HG03159 (cell line): Measurements from ENCODE around the gene IMMP1L.
A peak's percentile ranks its signal among the peaks of the same experiment; 100 is the strongest.
"Not testable (repeated sequence)": the region's sequence is repeated elsewhere in the genome, so short reads cannot be mapped to it uniquely, and the experiment has no call there.

Experiments
- ATAC-seq: cut with Tn5 transposase; IDR thresholded peaks from one replicate; pipeline ENCODE4 v1.9.1; 2021; ENCODE audit warnings: mild to moderate bottlenecking, moderate library complexity; ENCODE audit not compliant: unreplicated experiment

Gene IMMP1L

DNA sequence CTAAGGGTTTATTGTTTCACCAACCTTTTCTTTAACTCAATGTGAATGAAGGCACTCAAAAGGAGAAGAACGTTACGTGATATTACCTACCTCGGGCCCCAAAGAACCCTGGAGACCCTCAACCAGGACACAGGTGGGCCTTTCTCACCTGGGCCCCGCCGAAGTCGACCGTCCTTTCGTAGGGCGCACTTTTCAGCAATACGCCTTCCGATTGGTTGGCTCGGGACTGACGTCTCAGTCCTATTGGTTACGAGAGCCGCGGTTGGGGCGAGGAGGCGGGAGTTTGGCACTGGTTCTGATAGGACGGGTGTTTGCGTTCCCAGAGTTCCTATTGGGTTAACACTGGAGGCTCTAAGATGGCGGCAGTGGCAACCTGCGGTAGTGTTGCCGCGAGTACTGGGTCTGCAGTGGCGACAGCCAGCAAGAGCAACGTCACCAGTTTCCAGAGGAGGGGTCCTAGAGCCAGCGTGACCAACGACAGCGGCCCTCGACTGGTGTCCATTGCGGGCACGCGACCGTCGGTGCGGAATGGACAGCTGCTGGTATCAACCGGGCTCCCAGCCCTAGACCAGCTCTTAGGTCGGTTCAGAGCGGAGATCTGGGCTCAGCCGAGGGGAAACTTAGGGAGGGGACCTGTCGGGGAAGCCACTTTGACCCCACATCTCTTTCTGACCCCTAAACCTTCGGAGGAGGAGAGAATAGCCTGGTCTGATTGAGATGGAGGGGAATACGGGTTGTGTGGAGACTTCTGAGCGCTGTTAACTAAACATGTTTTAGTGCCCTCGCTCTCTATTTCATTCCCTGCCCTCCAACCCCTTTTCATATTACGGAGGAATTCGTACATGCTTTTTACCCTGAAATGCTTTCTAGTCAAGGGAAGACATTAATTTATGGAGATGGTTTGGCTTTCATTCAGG is at the start of gene IMMP1L, which contains the start of gene ELP4:
Gene IMMP1L (minus strand): TSS at position 194 of the 917 bp plus-strand sequence. CDS start 46,346 bp downstream, outside the sequence.
Gene ELP4 (plus strand): TSS at position 339 of the 917 bp plus-strand sequence. CDS start 18 bp downstream, at position 357.
- peak; percentile 100 for ATAC-seq

DNA sequence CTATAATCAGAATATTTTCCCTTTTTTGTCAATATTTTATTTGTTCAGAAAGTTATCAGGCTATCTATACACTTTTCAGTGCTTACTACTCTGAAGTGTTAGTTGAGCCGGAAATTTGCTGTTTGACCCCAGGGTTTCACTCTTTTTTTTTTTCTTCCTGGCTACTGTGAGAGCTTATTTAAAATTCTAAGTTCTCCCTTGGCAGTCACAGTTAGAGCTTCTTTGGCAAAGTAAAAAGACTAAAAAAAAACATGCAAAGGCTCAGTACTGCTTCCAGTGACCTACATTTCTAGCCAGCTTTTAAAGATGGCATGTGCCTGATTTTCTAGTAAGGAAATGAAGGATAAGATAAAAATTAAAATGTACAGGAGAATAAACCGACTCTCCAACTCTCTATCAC is 48.6 kb upstream of the IMMP1L start:
- no peak for ATAC-seq

DNA sequence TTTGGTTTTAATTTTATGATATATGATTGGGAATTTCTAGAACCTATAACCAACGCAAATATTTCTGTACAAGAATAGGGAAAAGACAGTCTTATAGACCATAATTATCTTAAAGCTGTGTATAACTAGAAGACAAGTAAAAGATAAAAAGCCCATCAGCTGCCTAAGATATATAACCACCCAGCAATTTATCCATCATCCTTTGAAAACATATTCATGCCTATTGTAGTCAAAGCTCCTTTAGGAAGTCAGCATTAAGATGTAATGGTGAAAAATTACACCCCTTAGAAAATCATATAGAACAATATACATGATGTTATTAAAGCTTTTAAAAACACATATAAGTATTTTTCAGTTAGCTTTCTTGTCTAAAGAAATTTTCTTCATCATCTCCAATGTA is 46.5 kb upstream of the IMMP1L start:
- no peak for ATAC-seq

DNA sequence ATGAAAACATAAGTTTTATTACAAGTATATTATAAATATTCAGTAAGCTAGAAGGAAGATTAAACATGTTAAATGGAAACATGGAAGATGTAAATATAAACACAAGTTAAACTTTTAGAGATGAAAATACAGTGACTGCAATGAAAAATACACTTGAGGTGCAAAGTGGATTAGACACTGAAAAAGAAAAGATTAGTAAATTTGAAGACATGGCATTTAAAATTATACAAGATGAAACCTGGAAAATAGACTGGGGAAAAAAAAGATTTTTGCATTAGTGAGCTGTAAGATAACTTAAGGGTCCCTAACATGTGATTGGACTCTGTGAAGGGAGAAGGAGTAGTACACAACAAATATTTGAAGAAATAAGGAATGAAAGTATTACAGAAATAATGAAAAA is 33.4 kb upstream of the IMMP1L start:
- no peak for ATAC-seq

DNA sequence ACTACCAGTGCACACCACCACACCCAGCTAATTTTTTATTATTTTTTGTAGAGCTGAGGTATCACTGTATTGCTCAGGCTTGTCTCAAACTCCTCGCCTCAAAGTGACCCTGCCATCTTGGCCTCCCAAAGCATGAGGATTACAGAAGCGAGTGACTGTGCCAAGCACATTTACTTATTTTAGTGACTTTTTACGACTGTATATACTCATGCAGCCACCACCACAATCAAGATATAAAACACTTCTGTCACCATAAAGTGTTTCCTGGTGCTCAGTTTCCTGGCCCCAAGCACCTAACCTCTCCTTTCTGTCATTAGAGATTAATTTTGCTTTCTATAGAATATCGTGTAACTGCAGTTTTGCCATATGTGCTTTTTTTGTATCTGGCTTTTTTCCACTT is 26.1 kb upstream of the IMMP1L start:
- ATAC-seq = no peak

GRCh38 chr11:31531293-31531692 is 21.9 kb upstream of the IMMP1L start:
- no peak for ATAC-seq

DNA sequence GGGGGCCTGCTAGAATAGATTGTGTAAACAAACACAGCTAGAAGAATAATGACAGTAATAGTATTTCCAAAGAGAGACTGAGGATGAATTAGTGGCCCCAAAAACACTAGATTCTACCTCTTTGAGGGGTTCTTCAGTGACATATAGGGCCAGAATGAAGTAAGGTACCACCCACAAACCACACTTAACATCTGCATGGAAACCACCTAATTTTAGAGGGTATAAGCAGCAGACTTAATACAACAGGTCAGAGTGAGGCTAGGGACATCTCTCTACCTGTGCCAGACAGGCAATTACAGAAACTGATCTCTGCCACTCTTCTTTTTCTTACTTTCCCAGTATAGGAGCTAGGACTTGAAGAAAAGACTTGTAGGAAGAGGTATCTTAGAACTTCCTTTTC is 20.3 kb upstream of the IMMP1L start:
- ATAC-seq = no peak

GRCh38 chr11:31529189-31529588 is 19.8 kb upstream of the IMMP1L start:
- no peak for ATAC-seq

DNA sequence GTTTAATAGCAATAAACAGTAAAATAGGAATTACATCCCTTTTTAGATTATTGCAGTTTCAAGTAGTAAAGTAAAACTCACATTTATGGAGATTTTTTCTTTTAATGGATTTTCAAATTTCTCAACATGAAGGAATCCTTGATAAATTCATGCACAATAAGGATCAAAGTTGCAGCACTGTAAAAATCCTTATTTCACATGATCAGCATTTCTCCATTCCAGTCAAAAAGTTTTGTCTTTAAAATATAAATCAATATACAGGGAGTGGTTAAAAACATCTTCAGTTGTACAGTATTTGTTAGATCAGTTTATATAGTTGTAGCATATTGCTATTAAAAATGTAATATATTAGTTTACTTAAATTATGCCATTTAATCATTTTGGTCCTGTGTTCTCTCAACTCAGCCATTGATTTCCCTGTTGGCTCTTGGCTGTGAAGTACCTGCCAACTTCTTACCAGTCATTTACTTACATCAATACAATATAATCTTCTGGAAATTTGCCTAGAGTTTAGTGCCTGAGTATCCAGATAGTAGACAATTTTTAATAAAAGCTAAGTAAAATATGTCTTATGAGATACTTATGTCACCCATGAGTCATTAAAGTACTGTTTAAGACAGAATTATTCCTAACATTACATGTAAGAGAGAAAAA is 12.2 kb upstream of the IMMP1L start:
- no peak for ATAC-seq

DNA sequence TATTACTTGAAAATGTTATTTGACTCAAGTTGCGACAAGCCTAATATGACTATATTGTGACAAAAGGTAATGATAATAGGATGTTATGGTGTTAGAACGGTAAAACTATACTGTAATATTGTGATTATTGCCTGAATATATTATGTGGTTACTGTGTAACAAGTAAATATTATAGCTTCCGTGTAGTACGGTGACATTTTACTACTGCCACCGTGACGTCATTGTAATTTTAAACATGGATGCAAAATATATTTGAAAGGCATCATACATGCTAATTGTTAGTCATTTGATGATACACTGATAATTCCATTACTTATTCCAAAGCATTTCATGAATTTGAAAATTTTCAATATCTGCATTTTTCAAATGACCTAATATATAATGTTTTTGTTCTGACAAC is 2.7 kb upstream of the IMMP1L start:
- no peak for ATAC-seq

GRCh38 chr11:31509051-31509428 is 382 bp downstream of the IMMP1L start:
- peak; percentile 19 for ATAC-seq

DNA sequence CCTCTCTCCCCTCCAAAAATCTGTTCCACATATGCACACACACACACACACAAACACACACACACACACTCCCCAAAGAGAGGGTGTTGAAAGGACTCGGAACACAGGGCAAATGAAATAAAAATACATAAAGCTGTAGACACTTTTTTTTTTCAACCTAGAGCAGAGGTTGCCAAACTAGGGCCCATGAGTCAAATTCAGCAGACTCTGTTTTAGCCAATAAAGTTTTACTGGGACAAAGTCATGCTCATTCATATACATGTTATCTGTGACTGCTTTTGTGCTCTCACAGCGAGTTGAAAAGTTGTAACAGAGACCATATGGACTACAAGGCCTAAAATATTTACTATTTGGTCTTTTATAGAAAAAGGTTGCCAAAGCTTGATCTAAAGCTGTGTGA is 8.9 kb downstream of the IMMP1L start:
- no peak for ATAC-seq

- no peak for ATAC-seq
Observed at GRCh38 chr11:31499576-31500178, 9.7 kb downstream of the IMMP1L start.

- not testable (repeated sequence) for ATAC-seq
Observed at GRCh38 chr11:31493762-31494161, 15.7 kb downstream of the IMMP1L start.

DNA sequence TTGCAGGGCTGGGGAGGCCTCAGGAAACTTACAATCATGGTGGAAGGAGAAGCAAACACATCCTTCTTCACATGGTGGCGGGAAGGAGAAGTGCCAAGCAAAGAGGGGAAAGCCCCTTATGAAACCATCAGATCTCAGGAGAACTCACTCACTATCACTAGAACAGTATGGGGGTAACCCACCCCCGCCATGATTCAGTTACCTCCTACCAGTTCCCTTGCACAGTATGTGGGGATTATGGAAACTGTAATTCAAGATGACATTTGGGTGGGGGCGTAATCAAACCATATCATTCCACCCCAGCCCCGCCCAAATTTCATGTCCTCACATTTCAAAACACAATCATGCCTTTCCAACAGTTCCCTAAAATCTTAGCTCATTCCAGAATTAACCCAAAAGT is 16.2 kb downstream of the IMMP1L start:
- no peak for ATAC-seq

DNA sequence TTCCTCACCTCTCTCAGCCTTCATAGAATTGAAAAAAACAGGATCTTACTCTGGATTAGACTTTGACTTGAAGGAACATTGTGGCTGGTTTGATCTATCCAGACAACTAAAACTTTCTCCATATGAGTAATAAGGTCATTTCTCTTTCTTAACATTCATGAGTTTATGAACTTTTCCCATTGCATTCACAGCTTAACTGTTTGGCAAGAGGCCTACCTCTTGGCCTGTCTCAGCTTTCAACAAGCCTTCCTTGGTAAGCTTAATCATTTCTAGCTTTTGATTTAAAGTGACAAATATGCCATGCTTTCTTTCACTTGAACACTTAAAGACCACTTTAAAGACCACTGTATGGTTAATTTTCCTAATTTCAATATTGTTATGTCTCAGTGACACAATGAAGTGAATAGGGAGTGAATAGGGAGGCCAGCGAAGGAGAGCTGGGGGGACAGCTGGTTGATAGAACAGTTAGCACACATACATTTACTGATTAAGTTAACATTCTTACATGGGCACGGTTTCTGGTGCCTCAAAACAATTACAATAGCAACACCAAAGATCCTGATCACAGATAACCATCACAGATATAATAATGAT is 17.0 kb downstream of the IMMP1L start:
- ATAC-seq = no peak

DNA sequence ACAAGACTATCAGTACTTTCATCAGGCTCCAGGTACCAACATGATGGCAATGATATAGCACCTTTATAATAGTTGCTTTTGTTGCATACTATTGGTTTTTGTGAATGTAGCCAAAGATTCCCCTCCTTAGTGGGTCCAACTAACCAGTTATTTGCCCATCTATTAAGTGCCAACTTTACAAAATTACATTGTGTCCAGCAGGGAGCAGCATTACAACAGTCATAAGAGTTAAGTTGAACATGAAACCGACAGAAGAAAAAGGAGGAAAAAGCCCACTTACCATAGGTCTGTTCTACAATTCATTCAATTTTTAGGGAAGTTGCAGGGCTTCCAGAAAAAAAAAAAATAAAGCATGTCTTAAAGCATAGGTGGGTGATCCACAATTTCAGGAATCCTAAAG is 21.6 kb downstream of the IMMP1L start:
- no peak for ATAC-seq

DNA sequence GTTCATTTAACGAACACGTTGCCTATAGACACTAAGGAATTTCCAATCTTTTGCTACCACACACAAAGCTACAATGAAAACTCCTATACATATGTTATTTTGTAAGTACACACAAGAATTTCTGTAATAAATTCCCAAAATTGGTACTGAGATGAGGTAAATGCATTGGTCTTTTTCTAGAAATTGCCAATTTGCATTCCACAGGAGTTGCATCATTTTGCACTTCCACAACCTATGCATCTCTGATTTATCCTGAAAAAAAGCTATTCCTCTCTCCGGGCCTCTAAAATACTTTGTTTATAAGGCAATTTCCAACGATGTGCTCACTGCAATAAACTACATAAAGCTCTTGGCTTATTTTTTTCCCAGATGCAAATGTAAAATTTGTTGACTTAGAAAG is 24.9 kb downstream of the IMMP1L start:
- no peak for ATAC-seq

DNA sequence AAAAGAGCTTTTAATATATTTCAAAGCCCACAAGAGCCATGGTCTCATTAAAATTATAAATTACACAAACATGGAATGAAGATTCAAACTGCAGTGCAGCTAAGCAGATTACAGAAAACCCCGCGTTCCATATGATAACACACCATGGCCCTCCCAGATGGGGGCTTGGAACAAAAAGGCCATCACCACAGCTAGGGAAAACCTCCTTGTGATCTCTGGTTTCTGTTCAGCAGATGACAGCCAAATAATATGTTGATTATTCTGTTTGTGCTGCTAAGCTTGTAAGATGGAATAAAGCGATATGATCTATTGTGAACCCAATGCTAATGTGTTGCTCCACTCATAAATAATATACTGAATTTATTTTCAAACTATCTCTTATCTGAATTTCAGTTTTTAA is 28.5 kb downstream of the IMMP1L start:
- no peak for ATAC-seq

DNA sequence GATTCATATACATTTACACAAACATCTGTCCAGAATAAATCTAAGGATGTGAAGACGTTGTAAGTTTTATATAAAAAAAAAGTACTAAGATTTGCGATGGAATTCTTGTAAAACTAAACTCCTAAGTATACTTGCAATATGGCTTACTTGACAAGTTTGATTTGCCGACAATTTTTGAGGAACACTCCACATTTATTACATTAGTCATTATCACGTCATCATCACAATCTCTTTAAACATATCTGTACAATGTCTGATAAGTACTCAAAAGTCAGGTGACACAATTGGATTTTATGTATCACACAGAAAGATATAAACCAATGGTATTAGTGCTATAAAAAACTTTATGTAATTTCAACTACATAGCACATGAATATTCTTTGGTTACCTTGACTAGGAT is 30.4 kb downstream of the IMMP1L start:
- no peak for ATAC-seq

DNA sequence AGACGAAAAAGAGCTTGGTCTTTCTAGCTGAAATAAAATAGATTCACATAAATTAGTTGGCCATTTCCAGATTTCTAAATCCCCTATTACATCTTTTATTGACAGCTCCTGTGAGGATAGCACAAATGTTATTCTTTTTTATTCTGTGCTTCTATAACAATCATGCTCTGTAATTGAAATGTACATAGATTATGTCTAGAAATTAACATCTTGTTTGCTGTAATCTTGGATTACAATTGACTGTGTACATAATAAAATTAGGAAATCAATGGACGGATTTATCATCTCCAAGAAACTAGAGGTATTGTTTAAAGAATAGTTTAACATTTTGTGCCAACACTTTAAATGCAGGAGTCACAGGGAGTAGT is 31.2 kb downstream of the IMMP1L start:
- no peak for ATAC-seq
